ENCODE results near the gene CDH23.
A peak's percentile ranks its signal among the peaks of the same experiment; 100 is the strongest.
"Not testable (repeated sequence)": the region's sequence is repeated elsewhere in the genome, so short reads cannot be mapped to it uniquely, and the experiment has no call there.

Gene CDH23

GRCh38 chr10:71594934-71595571 is 198.3 kb downstream of the CDH23 start:
- no peak for DNase-seq

- no peak for DNase-seq
Observed at GRCh38 chr10:71595649-71596048, 198.9 kb downstream of the CDH23 start.

- DNase-seq, result no peak
Observed at GRCh38 chr10:71596127-71596526, 199.4 kb downstream of the CDH23 start.

GRCh38 chr10:71596759-71597158 is 200.0 kb downstream of the CDH23 start:
- no peak for DNase-seq

- DNase-seq, result no peak
Observed at GRCh38 chr10:71597821-71598498, 201.2 kb downstream of the CDH23 start.

GRCh38 chr10:71598621-71599055 is 201.9 kb downstream of the CDH23 start:
- DNase-seq, result no peak

GRCh38 chr10:71599518-71599917 is 202.8 kb downstream of the CDH23 start:
- DNase-seq, result no peak

GRCh38 chr10:71600242-71600641 is 203.5 kb downstream of the CDH23 start:
- not testable (repeated sequence) for DNase-seq

- DNase-seq, result no peak
Observed at GRCh38 chr10:71600849-71601248, 204.1 kb downstream of the CDH23 start.

GRCh38 chr10:71601273-71601672 is 204.6 kb downstream of the CDH23 start:
- DNase-seq, result no peak

GRCh38 chr10:71603150-71603549 is 206.4 kb downstream of the CDH23 start:
- DNase-seq, result no peak

- no peak for DNase-seq
Observed at GRCh38 chr10:71603754-71604153, 207.0 kb downstream of the CDH23 start.

GRCh38 chr10:71604324-71605018 is 207.8 kb downstream of the CDH23 start:
- no peak for DNase-seq

GRCh38 chr10:71605263-71605962 is 208.7 kb downstream of the CDH23 start:
- DNase-seq, result no peak

- no peak for DNase-seq
Observed at GRCh38 chr10:71606257-71607081, 209.7 kb downstream of the CDH23 start.

GRCh38 chr10:71607082-71607443 is 210.3 kb downstream of the CDH23 start:
- DNase-seq, result no peak

- DNase-seq, result peak; percentile 16
Observed at GRCh38 chr10:71608819-71609768, 212.4 kb downstream of the CDH23 start.

GRCh38 chr10:71610651-71611050 is 213.9 kb downstream of the CDH23 start:
- no peak for DNase-seq

- DNase-seq, result no peak
Observed at GRCh38 chr10:71611131-71611530, 214.4 kb downstream of the CDH23 start.

- no peak for DNase-seq
Observed at GRCh38 chr10:71611709-71612422, 215.1 kb downstream of the CDH23 start.

Measured in activated effector memory CD4-positive, alpha-beta T cell treated with Interleukin-2 at 50 U/mL for 16 hours (primary cell).